Thoracic aorta (tissue), 2 donors: ENCODE data around the gene INPP5D. TPM values are rescaled to one million over a fixed set of nuclear protein-coding genes. Genes with fewer than 3 reads are reported as not detected.

Experiments
- ATAC-seq: fragments of 150-250 bp; one replicate; pipeline ENCODE4 v1.8.0; 2017; ENCODE audit warnings: low read depth; ENCODE audit not compliant: insufficient number of reproducible peaks, low FRiP score
- DNase-seq: peaks from one replicate; pipeline ENCODE4 v3.0.0-alpha.2; 2020; ENCODE audit warnings: low spot score
- H3K27ac ChIP-seq, 2 donors: fragments of 200-600 bp; sonication (generic); 1 replicate in 1 of 2; 2 replicates in 1 of 2; pipeline ENCODE4 v1.5.1; 2016; ENCODE audit warnings: mild to moderate bottlenecking in 2 of 2, moderate library complexity in 2 of 2
- H3K27me3 ChIP-seq: fragments of 200-600 bp; sonication (generic); replicated peaks from 2 replicates; pipeline ENCODE4 v1.6.0; 2016; ENCODE audit warnings: mild to moderate bottlenecking; ENCODE audit not compliant: insufficient read depth
- H3K36me3 ChIP-seq: fragments of 200-600 bp; sonication (generic); one replicate; pipeline ENCODE4 v1.5.1; 2016
- H3K4me1 ChIP-seq, 2 donors: fragments of 200-600 bp; sonication (generic); 1 replicate in 1 of 2; 2 replicates in 1 of 2; pipeline versions ENCODE4 v1.5.1 to v1.6.0; 2016; ENCODE audit warnings: low read depth in 2 of 2, mild to moderate bottlenecking in 1 of 2; ENCODE audit not compliant: control insufficient read depth in 1 of 2
- H3K4me3 ChIP-seq: fragments of 200-600 bp; sonication (generic); 2 replicates; pipeline ENCODE4 v1.5.1; 2016; ENCODE audit warnings: mild to moderate bottlenecking
- H3K9me3 ChIP-seq: fragments of 200-600 bp; sonication (generic); 2 replicates; pipeline ENCODE4 v1.5.1; 2016
- CTCF ChIP-seq: fragments of 200-600 bp; sonication (generic); IDR thresholded peaks from one replicate; pipeline ENCODE4 v1.5.1; 2019; ENCODE audit warnings: antibody characterized with exemption
- total RNA-seq, 2 donors: library from RNA; depleted of rRNA; stranded (reverse); fragments of >200 nt; gene quantifications; one replicate each; pipeline versions ENCODE4 v1.1.0 to v1.2.3, GENCODE V29; 2016

The INPP5D gene
- total RNA-seq, 2 donors from 2014 or later = 24.2 to 49.7 TPM

DNA sequence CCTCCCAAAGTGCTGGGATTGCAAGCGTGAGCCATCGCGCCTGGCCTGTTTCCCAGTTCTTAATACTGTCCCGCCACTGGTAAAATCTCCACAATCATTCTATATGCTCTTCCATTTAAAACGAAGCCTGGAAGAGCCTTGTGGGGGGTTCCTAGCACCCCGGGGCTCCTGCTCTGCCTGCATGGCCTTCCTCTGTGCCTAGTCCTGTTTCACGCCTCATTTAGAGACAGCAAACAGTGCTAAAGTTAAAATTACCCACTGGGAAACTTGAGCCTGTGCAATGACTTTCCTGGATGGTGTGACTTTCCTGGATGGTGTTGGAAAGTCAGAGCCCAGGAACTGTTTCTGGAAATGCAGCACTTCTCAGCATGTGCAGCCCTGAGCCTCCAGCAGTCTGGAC lies 55.0 kb downstream of the INPP5D start:
- Histone ChIP-seq H3K27ac (no peak overlapping the region), H3K9me3 (no peaks in the 10 kb centered on the region), H3K36me3 (no peaks in the 10 kb centered on the region), H3K4me3 (no peak overlapping the region), H3K4me1 (no peaks in the 10 kb centered on the region), H3K27me3 (no peaks in the 10 kb centered on the region)
- DNase-seq = no peak
- ATAC-seq = no peak
- no peak for TF ChIP-seq CTCF

GRCh38 chr2:233115741-233116140 lies 55.6 kb downstream of the INPP5D start:
- no peaks in the 10 kb centered on the region for H3K36me3 ChIP-seq
- no peaks in the 10 kb centered on the region for H3K27me3 ChIP-seq
- DNase-seq = no peak
- ATAC-seq = no peak
- H3K4me1 ChIP-seq = no peaks in the 10 kb centered on the region
- no peak overlapping the region for H3K27ac ChIP-seq
- no peak for TF ChIP-seq CTCF
- H3K4me3 ChIP-seq = no peak overlapping the region
- H3K9me3 ChIP-seq = no peaks in the 10 kb centered on the region

- H3K9me3 ChIP-seq = no peaks in the 10 kb centered on the region
- DNase-seq (no peak), ATAC-seq (no peak)
- no peaks in the 10 kb centered on the region for H3K27me3 ChIP-seq
- H3K27ac ChIP-seq = no peak overlapping the region
- no peak overlapping the region for H3K4me3 ChIP-seq
- TF ChIP-seq CTCF = no peak
- no peaks in the 10 kb centered on the region for H3K36me3 ChIP-seq
- no peaks in the 10 kb centered on the region for H3K4me1 ChIP-seq
Measured at GRCh38 chr2:233116946-233117345, 56.8 kb downstream of the INPP5D start.

DNA sequence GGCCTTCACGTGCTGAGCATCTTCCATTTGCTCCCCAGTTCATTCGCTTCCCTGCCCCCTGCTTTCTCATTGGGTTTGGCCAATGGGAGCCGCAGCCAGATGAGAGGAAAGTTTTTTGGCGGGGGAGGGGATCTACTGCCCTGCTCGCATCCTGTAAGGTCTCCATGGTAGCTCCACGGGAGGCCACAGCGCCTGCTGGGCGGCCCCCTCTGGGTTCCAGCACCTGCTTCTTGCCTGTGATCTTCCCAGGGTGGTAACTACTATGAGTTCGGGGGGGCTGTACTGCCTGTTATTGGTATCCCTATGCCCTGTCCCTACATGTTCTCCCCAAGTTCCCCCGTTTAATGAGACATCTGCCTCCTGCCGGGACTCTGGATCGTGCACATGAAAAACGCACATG lies 57.2 kb downstream of the INPP5D start:
- Histone ChIP-seq H3K27me3 (no peaks in the 10 kb centered on the region), H3K4me1 (no peaks in the 10 kb centered on the region), H3K9me3 (no peaks in the 10 kb centered on the region), H3K27ac (no peak overlapping the region), H3K36me3 (no peaks in the 10 kb centered on the region), H3K4me3 (no peak overlapping the region)
- ATAC-seq = no peak
- no peak for DNase-seq
- no peak for TF ChIP-seq CTCF

DNA sequence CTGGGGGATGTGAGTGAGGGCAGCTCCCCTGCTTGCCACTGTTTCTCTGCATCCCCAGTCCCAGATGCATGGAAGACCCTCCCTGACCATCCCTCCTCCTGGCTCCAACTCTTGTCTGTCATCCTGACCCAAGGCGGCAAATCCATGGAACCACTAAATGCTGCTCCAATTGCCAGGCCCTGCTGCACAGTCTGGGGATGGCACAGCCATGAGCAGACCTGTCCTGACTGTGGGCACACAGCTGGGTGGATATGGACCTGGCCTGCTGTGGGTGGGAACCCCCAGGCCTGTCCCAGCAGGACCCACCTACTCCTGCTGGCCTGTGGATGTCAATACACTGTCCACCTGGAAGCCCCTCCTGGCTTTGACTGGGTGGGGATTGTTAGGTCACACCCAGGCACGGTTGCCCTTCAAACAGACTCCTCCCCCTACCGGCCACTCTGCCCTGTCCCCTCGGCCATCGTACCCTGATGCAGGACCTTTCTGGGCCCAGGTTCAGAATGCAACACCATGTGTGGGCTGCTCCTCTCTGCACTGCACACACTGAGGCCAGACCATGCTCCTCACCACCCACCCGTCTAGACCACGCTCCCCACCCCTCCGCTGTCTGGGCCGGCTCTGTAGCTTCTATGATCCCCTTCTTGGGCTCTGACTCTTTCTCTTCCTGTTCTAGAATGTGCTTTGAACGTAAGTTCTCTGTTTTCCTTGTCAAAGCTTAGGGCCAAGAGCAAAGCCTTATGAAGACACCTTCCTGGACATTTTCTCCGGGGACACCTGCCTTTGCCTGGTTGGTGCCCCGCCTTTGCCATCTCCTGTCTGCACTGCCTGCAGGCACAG lies 57.9 kb downstream of the INPP5D start:
- DNase-seq = no peak
- Histone ChIP-seq H3K4me3 (no peak overlapping the region), H3K9me3 (no peaks in the 10 kb centered on the region), H3K4me1 (no peaks in the 10 kb centered on the region), H3K27me3 (no peaks in the 10 kb centered on the region), H3K36me3 (no peaks in the 10 kb centered on the region), H3K27ac (no peak overlapping the region)
- no peak for TF ChIP-seq CTCF
- ATAC-seq = no peak
